BLaER1 treated with 17β-estradiol and CSF1 and Interleukin-3, amounts not matched to agents 10 nM and 100 nM (cell line): ENCODE measurements around the gene TXNDC15.
"Not testable (repeated sequence)": the region's sequence is repeated elsewhere in the genome, so short reads cannot be mapped to it uniquely, and the experiment has no call there.

ENCODE experiments used
- H3K27ac ChIP-seq, 11 experiments: shearing (Covaris generic); formaldehyde crosslinking; 2 replicates each; pipeline ENCODE4 v1.8.1; 2022
- H3K27me3 ChIP-seq, 11 experiments: shearing (Covaris generic); formaldehyde crosslinking; 2 replicates each; pipeline ENCODE4 v1.8.1; 2022
- H3K36me3 ChIP-seq, 11 experiments: shearing (Covaris generic); formaldehyde crosslinking; 2 replicates each; pipeline ENCODE4 v1.8.1; 2022
- H3K4me1 ChIP-seq, 10 experiments: shearing (Covaris generic); formaldehyde crosslinking; 2 replicates each; pipeline ENCODE4 v1.8.1; 2022
- H3K4me2 ChIP-seq, 11 experiments: shearing (Covaris generic); formaldehyde crosslinking; 2 replicates each; pipeline ENCODE4 v1.8.1; 2022
- H3K4me3 ChIP-seq, 10 experiments: shearing (Covaris generic); formaldehyde crosslinking; 2 replicates each; pipeline ENCODE4 v1.8.1; 2022
- H3K9ac ChIP-seq, 11 experiments: shearing (Covaris generic); formaldehyde crosslinking; 2 replicates each; pipeline ENCODE4 v1.8.1; 2022
- H3K9me3 ChIP-seq, 11 experiments: shearing (Covaris generic); formaldehyde crosslinking; replicated peaks in 1 of 11; 2 replicates each; pipeline ENCODE4 v1.8.1; 2022
- H4K20me1 ChIP-seq, 11 experiments: shearing (Covaris generic); formaldehyde crosslinking; 2 replicates each; pipeline ENCODE4 v1.8.1; 2022
- Cebpa-rat ChIP-seq, 11 experiments: shearing (Covaris generic); IDR thresholded peaks; 2 replicates each; pipeline ENCODE4 v1.8.1; 2022

The TXNDC15 gene, protein sequence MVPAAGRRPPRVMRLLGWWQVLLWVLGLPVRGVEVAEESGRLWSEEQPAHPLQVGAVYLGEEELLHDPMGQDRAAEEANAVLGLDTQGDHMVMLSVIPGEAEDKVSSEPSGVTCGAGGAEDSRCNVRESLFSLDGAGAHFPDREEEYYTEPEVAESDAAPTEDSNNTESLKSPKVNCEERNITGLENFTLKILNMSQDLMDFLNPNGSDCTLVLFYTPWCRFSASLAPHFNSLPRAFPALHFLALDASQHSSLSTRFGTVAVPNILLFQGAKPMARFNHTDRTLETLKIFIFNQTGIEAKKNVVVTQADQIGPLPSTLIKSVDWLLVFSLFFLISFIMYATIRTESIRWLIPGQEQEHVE

GRCh38 chr5:134873987-134874830, at the start of gene TXNDC15:
TSS of gene TXNDC15 (plus strand) at chr5:134874371. CDS start at chr5:134874428, 57 bp downstream.
- no peaks in the 10 kb centered on the region for H3K27me3 ChIP-seq
- H3K4me2 ChIP-seq = peak within 1 kb of the TSS; percentile 78 to 95 (median 89)
- H4K20me1 ChIP-seq = peaks cover 0 to 16% (median 0%) of the 10 kb centered on the region in 11 experiments; a peak in 5 of 22 replicates
- TF ChIP-seq Cebpa-rat (IDR thresholded peaks at IDR 0.05) = no peak
- H3K9ac ChIP-seq = peak within 1 kb of the TSS; percentile 91 to 96 (median 94)
- H3K27ac ChIP-seq = peak within 1 kb of the TSS; percentile 88 to 96 (median 93)
- H3K4me3 ChIP-seq = peak within 1 kb of the TSS; percentile 80 to 89 (median 86)
- H3K4me1 ChIP-seq = peaks cover 23 to 41% (median 32%) of the 10 kb centered on the region in 10 experiments; a peak in 19 of 20 replicates
- H3K36me3 ChIP-seq = peaks cover 0 to 18% (median 9%) of the 10 kb centered on the region in 11 experiments; a peak in 7 of 22 replicates
- no peaks in the 10 kb centered on the region for H3K9me3 ChIP-seq

- peaks cover 14 to 39% (median 23%) of the 10 kb centered on the region in 10 experiments for H3K4me1 ChIP-seq
- no peaks in the 10 kb centered on the region for H4K20me1 ChIP-seq
- peak overlapping the region in 8 of 11 experiments; percentile 2 to 50 (median 26); a peak in 8 of 22 replicates for H3K9ac ChIP-seq
- H3K27ac ChIP-seq = peak overlapping the region in 10 of 11 experiments; percentile 22 to 78 (median 72); a peak in 19 of 22 replicates
- no peaks in the 10 kb centered on the region for H3K9me3 ChIP-seq
- H3K4me3 ChIP-seq = peak overlapping the region in 4 of 10 experiments; percentile 27 to 36 (median 32); a peak in 2 of 20 replicates
- no peaks in the 10 kb centered on the region for H3K27me3 ChIP-seq
- peaks cover 77 to 100% (median 91%) of the 10 kb centered on the region in 11 experiments for H3K36me3 ChIP-seq
- TF ChIP-seq Cebpa-rat (IDR thresholded peaks at IDR 0.05) = no peak
- peak overlapping the region; percentile 48 to 83 (median 71); a peak in 21 of 22 replicates for H3K4me2 ChIP-seq
These were observed 49.5 kb upstream of the TXNDC15 start for GRCh38 chr5:134824681-134825080.

- peak overlapping the region in 10 of 11 experiments; percentile 22 to 78 (median 72); a peak in 19 of 22 replicates for H3K27ac ChIP-seq
- H3K4me1 ChIP-seq = peaks cover 14 to 39% (median 23%) of the 10 kb centered on the region in 10 experiments
- H4K20me1 ChIP-seq = no peaks in the 10 kb centered on the region
- peak in 4 of 11 experiments; percentile 56 to 76 (median 72); a peak in 6 of 22 replicates for TF ChIP-seq Cebpa-rat (IDR thresholded peaks at IDR 0.05)
- H3K4me2 ChIP-seq = peak overlapping the region; percentile 48 to 83 (median 71); a peak in 21 of 22 replicates
- peaks cover 73 to 100% (median 87%) of the 10 kb centered on the region in 11 experiments for H3K36me3 ChIP-seq
- H3K27me3 ChIP-seq = no peaks in the 10 kb centered on the region
- peak overlapping the region in 5 of 10 experiments; percentile 27 to 36 (median 32); a peak in 6 of 20 replicates for H3K4me3 ChIP-seq
- peak overlapping the region in 7 of 11 experiments; percentile 21 to 50 (median 39); a peak in 9 of 22 replicates for H3K9ac ChIP-seq
- H3K9me3 ChIP-seq = no peaks in the 10 kb centered on the region
These were observed 49.0 kb upstream of the TXNDC15 start for GRCh38 chr5:134825212-134825611.

GRCh38 chr5:134833340-134834032, 40.7 kb upstream of the TXNDC15 start:
- Histone ChIP-seq H3K27ac (no peak overlapping the region), H3K4me3 (no peak overlapping the region), H3K36me3 (peaks cover 68 to 99% (median 91%) of the 10 kb centered on the region in 11 experiments), H3K4me1 (no peaks in the 10 kb centered on the region), H3K9ac (peak overlapping the region in 1 of 11 experiments; percentile 29; a peak in 1 of 22 replicates), H3K9me3 (no peaks in the 10 kb centered on the region), H4K20me1 (no peaks in the 10 kb centered on the region), H3K27me3 (no peaks in the 10 kb centered on the region), H3K4me2 (no peak overlapping the region)
- TF ChIP-seq Cebpa-rat (IDR thresholded peaks at IDR 0.05) = no peak

GRCh38 chr5:134835623-134836022, 38.5 kb upstream of the TXNDC15 start:
- Histone ChIP-seq H3K4me1 (no peaks in the 10 kb centered on the region), H3K27ac (no peak overlapping the region), H3K27me3 (no peaks in the 10 kb centered on the region), H4K20me1 (no peaks in the 10 kb centered on the region), H3K4me3 (no peak overlapping the region), H3K36me3 (peaks cover 72 to 99% (median 92%) of the 10 kb centered on the region in 11 experiments), H3K4me2 (no peak overlapping the region), H3K9ac (no peak overlapping the region), H3K9me3 (no peaks in the 10 kb centered on the region)
- TF ChIP-seq Cebpa-rat (IDR thresholded peaks at IDR 0.05) = no peak

GRCh38 chr5:134837530-134838181, 36.5 kb upstream of the TXNDC15 start:
- Histone ChIP-seq H4K20me1 (no peaks in the 10 kb centered on the region), H3K9me3 (no peaks in the 10 kb centered on the region), H3K36me3 (peaks cover 70 to 98% (median 85%) of the 10 kb centered on the region in 11 experiments), H3K4me2 (no peak overlapping the region), H3K9ac (no peak overlapping the region), H3K4me1 (no peaks in the 10 kb centered on the region), H3K4me3 (no peak overlapping the region), H3K27me3 (no peaks in the 10 kb centered on the region), H3K27ac (no peak overlapping the region)
- TF ChIP-seq Cebpa-rat (IDR thresholded peaks at IDR 0.05) = no peak

DNA sequence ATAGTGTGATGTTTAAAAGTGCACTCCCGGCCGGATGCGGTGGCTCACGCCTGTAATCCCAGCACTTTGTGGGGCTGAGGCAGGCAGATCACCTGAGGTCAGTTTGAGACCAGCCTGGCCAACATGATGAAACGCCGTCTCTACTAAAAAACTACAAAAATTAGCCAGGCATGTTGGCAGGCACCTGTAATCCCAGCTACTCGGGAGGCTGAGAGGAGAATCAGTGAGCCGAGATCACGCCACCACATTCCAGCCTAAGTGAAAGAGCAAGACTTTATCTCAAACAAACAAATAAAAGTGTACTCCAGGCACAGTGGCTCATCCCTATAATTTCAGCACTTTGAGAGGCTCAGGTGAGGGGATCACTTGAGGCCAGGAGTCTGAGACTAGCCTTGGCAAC, 35.8 kb upstream of the TXNDC15 start:
- H3K36me3 ChIP-seq = peaks cover 67 to 91% (median 78%) of the 10 kb centered on the region in 11 experiments
- not testable (repeated sequence) for H3K9me3 ChIP-seq, H3K4me3 ChIP-seq

GRCh38 chr5:134840811-134841210, 33.4 kb upstream of the TXNDC15 start:
- Histone ChIP-seq H3K9ac (no peak overlapping the region), H3K4me2 (no peak overlapping the region), H3K27me3 (no peaks in the 10 kb centered on the region), H3K4me3 (no peak overlapping the region), H3K9me3 (no peaks in the 10 kb centered on the region), H4K20me1 (no peaks in the 10 kb centered on the region), H3K36me3 (peaks cover 45 to 70% (median 55%) of the 10 kb centered on the region in 11 experiments), H3K4me1 (peaks cover 5 to 10% (median 8%) of the 10 kb centered on the region in 10 experiments; a peak in 18 of 20 replicates), H3K27ac (no peak overlapping the region)
- no peak for TF ChIP-seq Cebpa-rat (IDR thresholded peaks at IDR 0.05)

More for the DNA sequence above, 35.8 kb upstream of the TXNDC15 start:
- not testable (repeated sequence) for H3K4me1 ChIP-seq, H3K4me2 ChIP-seq, H3K27ac ChIP-seq, H3K9ac ChIP-seq, H3K27me3 ChIP-seq, H4K20me1 ChIP-seq
